ENCODE data around the gene MPPED2.

The MPPED2 gene

GRCh38 chr11:30405385-30405784, 180.8 kb downstream of the MPPED2 start:
- DNase-seq: no peak

- no peak for DNase-seq
Observed at GRCh38 chr11:30404136-30404535, 182.0 kb downstream of the MPPED2 start.

GRCh38 chr11:30395751-30396150, 190.4 kb downstream of the MPPED2 start:
- no peak for DNase-seq

- DNase-seq: no peak
Observed at GRCh38 chr11:30393012-30393411, 193.1 kb downstream of the MPPED2 start.

GRCh38 chr11:30392221-30392784, 193.8 kb downstream of the MPPED2 start:
- no peak for DNase-seq

DNA sequence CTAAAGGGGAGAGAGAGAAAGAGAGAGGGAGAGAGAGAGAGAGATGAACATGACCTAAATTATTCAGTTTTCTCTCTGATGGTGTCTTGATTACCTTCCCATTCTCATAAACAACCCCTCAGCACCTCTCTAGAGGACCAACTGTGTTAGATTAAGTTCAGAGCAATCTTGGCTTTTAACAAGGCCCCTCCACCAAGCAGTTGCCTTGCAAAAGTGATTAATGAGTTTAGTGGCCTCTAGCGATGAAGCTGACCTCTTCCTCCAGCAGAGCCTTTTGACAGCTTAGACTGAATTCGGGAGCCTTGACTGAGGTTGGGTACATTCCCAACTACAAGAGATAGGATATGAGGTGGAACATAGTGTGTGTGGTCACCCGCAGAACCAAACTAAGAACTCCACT, 197.2 kb downstream of the MPPED2 start:
- no peak for DNase-seq

DNA sequence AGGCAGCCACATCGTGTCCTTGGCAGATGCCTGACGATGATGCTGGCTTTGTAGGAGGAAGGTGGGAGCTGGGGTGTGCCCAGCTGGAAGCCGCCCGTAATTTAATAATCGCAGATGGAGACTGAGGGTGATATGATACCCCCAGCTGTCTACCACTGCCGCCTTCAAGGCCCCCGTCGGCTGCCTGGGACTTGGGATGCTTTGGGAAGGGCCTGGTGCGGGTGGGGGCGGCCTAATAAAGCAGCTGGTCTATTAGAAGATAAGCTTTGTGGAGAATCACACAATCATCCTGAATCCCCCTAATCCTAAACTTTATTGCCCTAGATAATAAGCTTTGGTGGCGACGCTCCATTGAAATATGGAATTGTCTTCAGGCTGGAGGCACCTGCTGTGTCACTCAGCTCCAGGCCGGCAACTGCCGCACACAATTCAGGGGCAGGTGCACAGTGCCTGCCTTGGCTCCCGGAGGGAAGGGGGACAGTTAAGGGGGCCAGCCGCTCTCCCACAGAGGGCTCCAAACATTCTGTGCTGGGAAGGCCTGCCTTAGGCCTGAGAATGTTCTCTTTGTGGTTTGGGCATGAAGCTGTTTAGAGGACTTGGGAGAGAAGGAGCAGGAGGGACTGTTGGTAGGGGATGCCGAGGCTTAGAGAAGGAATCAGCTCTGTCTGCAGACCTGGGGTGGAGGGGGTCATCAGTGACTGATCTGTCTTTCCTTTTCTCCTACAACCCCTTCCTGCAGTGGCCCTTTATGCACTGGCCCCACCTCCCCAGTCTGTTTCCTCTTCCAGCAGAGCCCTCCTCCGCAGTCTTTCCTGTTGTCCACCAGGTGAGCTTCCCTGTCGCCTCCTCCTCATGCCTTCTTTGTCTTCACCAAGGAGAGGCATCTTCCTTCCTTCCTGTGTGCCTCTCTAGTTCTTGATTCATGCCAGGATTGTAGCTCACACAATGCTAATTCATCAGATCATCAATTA, 198.0 kb downstream of the MPPED2 start:
- DNase-seq: no peak

- no peak for DNase-seq
Observed at GRCh38 chr11:30381879-30382278, 204.3 kb downstream of the MPPED2 start.

DNA sequence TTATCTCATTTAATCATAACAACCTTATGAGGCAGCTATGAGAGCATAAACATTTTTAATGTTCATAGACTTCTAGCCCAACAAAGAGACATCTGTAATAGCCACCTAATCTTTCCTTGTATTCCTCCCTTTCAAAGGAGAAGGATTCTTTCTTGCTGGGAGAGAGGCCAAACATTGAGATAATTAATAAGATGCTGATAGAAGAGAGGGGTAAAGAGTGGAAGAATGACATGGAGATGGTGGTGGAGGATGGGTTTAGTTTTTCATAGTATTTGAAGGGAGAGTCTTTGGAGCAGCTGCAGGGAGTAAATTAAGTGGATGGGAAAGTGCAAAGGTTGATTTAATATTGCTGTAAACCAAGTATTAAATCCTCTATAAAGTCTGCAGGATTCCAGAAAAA, 205.3 kb downstream of the MPPED2 start:
- DNase-seq: no peak

DNA sequence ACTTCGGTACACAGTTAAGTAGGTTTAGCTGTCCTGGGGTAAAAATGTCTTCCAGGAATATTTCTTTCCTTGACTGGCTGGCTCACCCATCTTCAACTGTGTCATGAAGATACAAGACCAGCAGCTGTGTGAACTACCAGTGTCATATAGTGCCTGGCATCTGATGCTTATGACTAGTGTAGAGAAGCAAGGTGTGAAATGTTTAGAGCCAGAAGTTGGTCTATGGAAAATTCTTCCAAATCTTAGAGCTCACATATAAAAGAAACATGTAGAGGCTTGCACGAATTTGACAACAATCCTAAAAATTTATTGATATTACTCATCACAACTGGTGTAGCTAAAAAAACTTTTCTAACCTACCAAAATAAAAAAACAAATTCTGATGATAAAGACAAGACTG, 208.8 kb downstream of the MPPED2 start:
- no peak for DNase-seq

GRCh38 chr11:30370164-30370563, 216.0 kb downstream of the MPPED2 start:
- no peak for DNase-seq

- no peak for DNase-seq
Observed at GRCh38 chr11:30368394-30368793, 217.8 kb downstream of the MPPED2 start.

DNA sequence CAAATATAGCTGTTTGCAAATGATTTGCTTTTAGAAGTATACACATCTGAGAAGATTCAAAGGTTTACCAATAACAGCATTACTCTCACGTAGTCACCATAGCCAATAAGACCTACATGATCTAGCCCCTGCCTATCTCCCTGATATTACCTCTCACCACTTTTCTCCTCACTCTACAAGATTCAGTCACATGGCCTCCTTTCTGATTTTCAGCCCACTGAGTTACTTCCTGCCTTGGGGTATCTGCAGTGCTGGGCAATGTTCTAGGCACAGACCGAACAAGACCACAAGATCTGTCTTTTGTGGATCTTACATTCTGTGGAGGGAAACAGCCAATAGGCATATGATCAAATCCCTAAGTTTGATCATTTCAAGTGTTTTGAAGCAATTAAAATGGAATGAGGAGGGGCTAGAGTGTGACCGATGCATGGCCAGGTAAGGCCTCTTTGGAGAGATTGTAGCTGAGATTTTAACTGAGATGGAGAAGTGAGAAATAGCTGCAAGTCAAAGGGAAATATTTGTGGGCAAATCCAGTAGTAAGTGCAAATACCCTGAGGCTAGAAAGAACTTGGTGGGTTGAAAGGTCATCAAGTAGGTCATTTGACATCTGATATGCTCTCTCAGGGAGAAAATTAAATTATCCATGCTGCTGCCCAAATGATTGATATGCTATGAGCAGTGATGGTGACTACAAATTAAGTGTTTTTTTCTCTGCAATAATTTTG, 220.2 kb downstream of the MPPED2 start:
- no peak for DNase-seq

GRCh38 chr11:30364837-30365482, 221.2 kb downstream of the MPPED2 start:
- DNase-seq: no peak

DNA sequence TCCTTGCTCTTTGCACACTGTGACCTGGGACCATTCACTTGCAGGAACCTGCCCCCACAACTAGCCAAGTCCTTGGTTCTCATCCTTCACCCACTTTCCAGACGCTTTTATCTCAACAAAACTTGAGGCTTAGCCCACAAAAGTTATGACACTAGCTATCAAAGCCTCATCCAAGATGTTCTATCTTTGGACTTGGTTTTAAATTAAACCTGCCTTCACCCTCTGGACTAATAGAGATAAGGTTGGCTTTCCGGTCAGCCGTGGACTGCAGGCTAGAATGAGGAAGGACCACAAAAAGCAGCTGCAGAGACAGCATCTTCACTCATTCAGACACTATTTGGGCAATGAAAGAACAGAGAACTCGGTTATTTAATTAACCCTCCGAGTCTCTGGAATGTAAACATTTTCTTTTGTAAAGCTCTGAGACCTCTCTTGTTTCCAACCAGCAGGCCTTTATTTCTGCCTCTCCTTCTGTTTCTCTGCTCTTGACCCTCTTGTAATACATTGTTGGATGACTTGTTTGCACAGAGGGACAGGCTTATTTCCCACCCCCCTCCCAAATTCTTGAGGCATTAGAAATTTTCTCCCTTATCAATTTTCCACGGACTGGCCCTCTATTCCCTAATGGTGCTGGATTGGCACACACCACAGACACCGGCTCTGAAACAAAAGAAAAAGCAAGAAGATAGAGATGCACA, 221.9 kb downstream of the MPPED2 start:
- DNase-seq: no peak

DNA sequence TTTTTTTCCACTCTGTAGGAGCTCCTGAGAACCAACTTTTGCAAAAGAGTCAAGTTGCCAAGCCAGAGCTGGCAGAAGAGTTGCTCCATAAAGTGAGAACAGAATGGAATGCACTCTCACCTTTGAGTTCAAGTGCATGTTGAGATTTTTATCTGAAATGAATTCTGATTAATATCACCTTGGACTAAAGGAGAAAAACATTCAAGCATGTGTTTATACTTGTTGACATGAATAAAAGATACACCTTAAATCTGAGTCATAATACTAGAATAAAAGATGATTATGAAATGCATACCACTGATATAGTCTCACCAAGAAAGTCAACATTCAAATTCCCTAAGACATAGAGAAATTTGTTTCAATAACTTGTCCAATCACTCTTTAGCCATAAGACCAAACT, 225.4 kb downstream of the MPPED2 start:
- no peak for DNase-seq
